Spleen (tissue), 11 donors: ENCODE measurements around the gene ITPR2. TPM values are rescaled to one million over a fixed set of nuclear protein-coding genes. Genes with fewer than 3 reads are reported as not detected.

Experiments
- DNase-seq: peaks from one replicate; pipeline ENCODE4 v3.0.0-alpha.2; 2020
- H3K27ac ChIP-seq, 8 donors: fragments of 200-600 bp; sonication (generic) in 7 of 8; 1 replicate in 4 of 8; 2 replicates in 4 of 8; pipeline versions ENCODE4 v1.5.0 to v1.8.0; 2016 to 2021; ENCODE audit warnings: inconsistent platforms in 4 of 8, mild to moderate bottlenecking in 4 of 8, moderate library complexity in 1 of 8
- H3K27me3 ChIP-seq, 7 donors: fragments of 200-600 bp; sonication (generic) in 6 of 7; replicated peaks in 1 of 7; 1 replicate in 4 of 7; 2 replicates in 3 of 7; pipeline versions ENCODE4 v1.5.0 to v1.8.0; 2016 to 2021; ENCODE audit warnings: inconsistent platforms in 3 of 7, mild to moderate bottlenecking in 1 of 7
- H3K36me3 ChIP-seq, 6 donors: fragments of 200-600 bp; sonication (generic) in 5 of 6; 1 replicate in 4 of 6; 2 replicates in 2 of 6; pipeline versions ENCODE4 v1.5.0 to v1.8.0; 2016 to 2021; ENCODE audit warnings: inconsistent platforms in 2 of 6
- H3K4me1 ChIP-seq, 6 donors: fragments of 200-600 bp; sonication (generic) in 5 of 6; 1 replicate in 3 of 6; 2 replicates in 3 of 6; pipeline versions ENCODE4 v1.5.0 to v1.8.0; 2016 to 2021; ENCODE audit warnings: inconsistent platforms in 3 of 6
- H3K4me3 ChIP-seq, 8 donors: fragments of 200-600 bp; sonication (generic) in 7 of 8; 1 replicate in 4 of 8; 2 replicates in 4 of 8; pipeline versions ENCODE4 v1.5.0 to v1.8.0; 2016 to 2021; ENCODE audit warnings: inconsistent platforms in 4 of 8, mild to moderate bottlenecking in 4 of 8, moderate library complexity in 2 of 8
- H3K9me3 ChIP-seq, 8 donors: fragments of 200-600 bp; sonication (generic) in 7 of 8; 1 replicate in 4 of 8; 2 replicates in 4 of 8; pipeline versions ENCODE4 v1.5.0 to v1.8.0; 2016 to 2021; ENCODE audit warnings: inconsistent platforms in 4 of 8
- CTCF ChIP-seq, 11 experiments: fragments of 200-600 bp in 7 of 11; fragments of 450-650 bp in 4 of 11; sonication (generic) in 4 of 11; IDR thresholded peaks in 8 of 11; conservative IDR thresholded peaks in 3 of 11; 1 replicate in 7 of 11; 2 replicates in 4 of 11; pipeline versions ENCODE4 v1.4.0 to v1.8.0; 2016 to 2021; ENCODE audit warnings: antibody characterized with exemption in 11 of 11, inconsistent platforms in 4 of 11, mild to moderate bottlenecking in 1 of 11
- POLR2A ChIP-seq, 3 donors: fragments of 450-650 bp; IDR thresholded peaks; one replicate each; pipeline ENCODE4 v1.5.1; 2017; ENCODE audit warnings: antibody characterized with exemption in 3 of 3, mild to moderate bottlenecking in 1 of 3
- POLR2AphosphoS5 ChIP-seq, 3 donors: sonication (generic); formaldehyde crosslinking; IDR thresholded peaks; one replicate each; pipeline ENCODE4 v1.5.1; 2017; ENCODE audit warnings: antibody characterized with exemption in 3 of 3
- WGBS, 5 donors: extraction: QIAGEN DNeasy Blood & Tissue Kit in 3 of 5; methylation state at CpG; one replicate each; pipeline versions ENCODE4 v1.1.5 to v1.1.7; 2013 to 2018; 5-methylcytosine and 5-hydroxymethylcytosine counted together
- intact Hi-C: fragments of 100-400 bp; cut with DNase I; formaldehyde crosslinking; loops from one replicate; pipeline ENCODE4 v1.15.0; 2023; ENCODE audit warnings: low total_unique reads
- polyA plus RNA-seq, 3 donors: library from polyadenylated mRNA; stranded (reverse); fragments of 200-250 nt; gene quantifications; one replicate each; pipeline ENCODE4 v1.2.1, GENCODE V29; 2013
- total RNA-seq, 7 donors: library from RNA; depleted of rRNA in 3 of 7; stranded (reverse); fragments of >200 nt in 3 of 7; fragmentation: NEBNext Ultra II Directional in 4 of 7; extraction: Animal tissue kit (Norgen Biotek cat#: 25700) in 4 of 7; gene quantifications; one replicate each; pipeline versions ENCODE4 v1.1.0 to v1.2.1, GENCODE V29; 2016 to 2021
- donor health status: healthy with polysubstance abuse.
- donor health status: DM: no; HTN: no; CAD: no; lungs with moderate emphysema.
- donor health status: DM: no; HTN: no; CAD: no.
- donor health status: Bipolar disorder and iron deficiency.
- donor health status: healthy.
- donor health status: DM: no; HTN: no; CAD: no.
- donor health status: DM: yes; HTN: yes; CAD: no.

Gene ITPR2
- total and polyA plus RNA-seq, 10 donors, result 3.2 to 105 (median 60.4) TPM

GRCh38 chr12:26800347-26800746, 32.6 kb downstream of the ITPR2 start:
- no peaks in the 10 kb centered on the region for H3K9me3 ChIP-seq
- H3K27ac ChIP-seq, result no peak overlapping the region
- TF ChIP-seq POLR2A (IDR thresholded peaks at IDR 0.05) (no peak), POLR2AphosphoS5 (IDR thresholded peaks at IDR 0.05) (no peak), CTCF (IDR thresholded peaks at IDR 0.05 in 8 of 11, conservative IDR thresholded peaks at IDR 0.05 in 3 of 11) (no peak)
- H3K36me3 ChIP-seq, result peaks cover 0 to 10% (median 0%) of the 10 kb centered on the region in 6 donors
- peaks cover 3 to 55% (median 33%) of the 10 kb centered on the region in 6 donors for H3K4me1 ChIP-seq
- H3K27me3 ChIP-seq, result no peaks in the 10 kb centered on the region
- intact Hi-C loops, result no loop called here
- DNase-seq, result no peak
- no peak overlapping the region for H3K4me3 ChIP-seq

GRCh38 chr12:26799741-26800140, 33.3 kb downstream of the ITPR2 start:
- peaks cover 3 to 55% (median 33%) of the 10 kb centered on the region in 6 donors for H3K4me1 ChIP-seq
- H3K4me3 ChIP-seq, result no peak overlapping the region
- peaks cover 0 to 10% (median 0%) of the 10 kb centered on the region in 6 donors for H3K36me3 ChIP-seq
- no peak for DNase-seq
- H3K27ac ChIP-seq, result no peak overlapping the region
- no peaks in the 10 kb centered on the region for H3K27me3 ChIP-seq
- intact Hi-C loops, result no loop called here
- TF ChIP-seq POLR2AphosphoS5 (IDR thresholded peaks at IDR 0.05), result no peak
- TF ChIP-seq CTCF (IDR thresholded peaks at IDR 0.05 in 8 of 11, conservative IDR thresholded peaks at IDR 0.05 in 3 of 11), result no peak
- TF ChIP-seq POLR2A (IDR thresholded peaks at IDR 0.05), result no peak
- no peaks in the 10 kb centered on the region for H3K9me3 ChIP-seq

- Histone ChIP-seq H3K27me3 (no peaks in the 10 kb centered on the region), H3K27ac (no peak overlapping the region), H3K36me3 (peaks cover 0 to 10% (median 0%) of the 10 kb centered on the region in 6 donors), H3K4me1 (peaks cover 3 to 46% (median 27%) of the 10 kb centered on the region in 6 donors), H3K9me3 (no peaks in the 10 kb centered on the region), H3K4me3 (no peak overlapping the region)
- no peak for DNase-seq
- intact Hi-C loops, result no loop called here
- TF ChIP-seq CTCF (IDR thresholded peaks at IDR 0.05 in 8 of 11, conservative IDR thresholded peaks at IDR 0.05 in 3 of 11) (no peak), POLR2AphosphoS5 (IDR thresholded peaks at IDR 0.05) (no peak), POLR2A (IDR thresholded peaks at IDR 0.05) (no peak)
Measured at GRCh38 chr12:26798640-26799039, 34.4 kb downstream of the ITPR2 start.

GRCh38 chr12:26798023-26798422, 35.0 kb downstream of the ITPR2 start:
- no peak for DNase-seq

More at GRCh38 chr12:26798023-26798422, 35.0 kb downstream of the ITPR2 start:
- 33 to 47% (median 42%) methylated on average over 6 of the region's 6 CpGs for WGBS, 5 donors
- intact Hi-C loops, result no loop called here
- H3K4me1 ChIP-seq, result peaks cover 3 to 40% (median 25%) of the 10 kb centered on the region in 6 donors
- peak overlapping the region in 4 of 8 donors; percentile 3 to 32 (median 11) for H3K27ac ChIP-seq
- H3K36me3 ChIP-seq, result peaks cover 0 to 10% (median 0%) of the 10 kb centered on the region in 6 donors
- H3K27me3 ChIP-seq, result no peaks in the 10 kb centered on the region
- no peaks in the 10 kb centered on the region for H3K9me3 ChIP-seq
- H3K4me3 ChIP-seq, result no peak overlapping the region
- TF ChIP-seq CTCF (IDR thresholded peaks at IDR 0.05 in 8 of 11, conservative IDR thresholded peaks at IDR 0.05 in 3 of 11) (no peak), POLR2A (IDR thresholded peaks at IDR 0.05) (no peak), POLR2AphosphoS5 (IDR thresholded peaks at IDR 0.05) (no peak)
